ENCODE data around the gene ST6GAL1. TPM values are rescaled to one million over a fixed set of nuclear protein-coding genes. Genes with fewer than 3 reads are reported as not detected.

ST6GAL1 gene
- total RNA-seq, 2 experiments from 2014 or later: 84.6 to 99.2 TPM

- peak overlapping the region; percentile 45 for H3K27ac Mint-ChIP-seq
- ChIA-PET POLR2A (no interaction called here), CTCF (no interaction called here)
- peaks cover 5% of the 10 kb centered on the region for H3K9me3 Mint-ChIP-seq
- H3K27me3 Mint-ChIP-seq: no peaks in the 10 kb centered on the region
- H3K4me1 Mint-ChIP-seq (ENCODE audit: low read depth): peaks cover 66% of the 10 kb centered on the region
- intact Hi-C loops (cut with micrococcal nuclease): no loop called here
- no peak for TF ChIP-seq CTCF (IDR thresholded peaks at IDR 0.05)
- no peak for ATAC-seq
- peaks cover 71% of the 10 kb centered on the region for H3K36me3 Mint-ChIP-seq (ENCODE audit: low read depth)
- DNase-seq: no peak
- no peak overlapping the region for H3K4me3 Mint-ChIP-seq
Observed at GRCh38 chr3:187061748-187062147, 131.4 kb downstream of the ST6GAL1 start.

GRCh38 chr3:187062526-187063177 is 132.3 kb downstream of the ST6GAL1 start:
- TF ChIP-seq CTCF (IDR thresholded peaks at IDR 0.05): no peak
- ChIA-PET CTCF (interaction anchor here (1.0 to 1.4 kb wide), 3 partner anchors 36 to 102 kb away, joined by 3 to 5 read pairs (median 4); partner anchors contain the start of gene RPL39L), POLR2A (interaction anchor here (1.5 kb wide), 1 partner anchor 35 kb away, joined by 4 read pairs; no protein-coding TSS in a partner anchor)
- no peak for DNase-seq
- Mint-ChIP-seq H3K4me1 (ENCODE audit: low read depth) (peaks cover 69% of the 10 kb centered on the region), H3K9me3 (no peaks in the 10 kb centered on the region), H3K36me3 (ENCODE audit: low read depth) (peaks cover 68% of the 10 kb centered on the region), H3K4me3 (no peak overlapping the region), H3K27me3 (no peaks in the 10 kb centered on the region), H3K27ac (peak overlapping the region; percentile 67)
- intact Hi-C loops (cut with micrococcal nuclease): no loop called here
- ATAC-seq: no peak

- ChIA-PET CTCF (interaction anchor here (1.0 to 1.4 kb wide), 4 partner anchors 36 to 216 kb away, joined by 3 to 5 read pairs (median 4); partner anchors contain the start of gene RPL39L), POLR2A (interaction anchor here (1.5 kb wide), 2 partner anchors 32 to 36 kb away, joined by 3 to 4 read pairs; no protein-coding TSS in a partner anchor)
- H3K27me3 Mint-ChIP-seq: no peaks in the 10 kb centered on the region
- TF ChIP-seq CTCF (IDR thresholded peaks at IDR 0.05): no peak
- no peaks in the 10 kb centered on the region for H3K9me3 Mint-ChIP-seq
- DNase-seq: no peak
- peak; percentile 46 for ATAC-seq
- peaks cover 68% of the 10 kb centered on the region for H3K36me3 Mint-ChIP-seq (ENCODE audit: low read depth)
- peaks cover 69% of the 10 kb centered on the region for H3K4me1 Mint-ChIP-seq (ENCODE audit: low read depth)
- intact Hi-C loops (cut with micrococcal nuclease): no loop called here
- H3K4me3 Mint-ChIP-seq: no peak overlapping the region
- peak overlapping the region; percentile 67 for H3K27ac Mint-ChIP-seq
Observed at GRCh38 chr3:187063286-187064121, 133.2 kb downstream of the ST6GAL1 start.

- H3K27me3 Mint-ChIP-seq: no peaks in the 10 kb centered on the region
- CTCF ChIA-PET: interaction anchor here (1.0 to 2.5 kb wide), 5 partner anchors 15 to 217 kb away, joined by 3 to 14 read pairs (median 3); partner anchors contain the start of gene RPL39L
- DNase-seq (no peak), ATAC-seq (no peak)
- POLR2A ChIA-PET: interaction anchor here (0.9 to 1.5 kb wide), 4 partner anchors 21 to 215 kb away, joined by 3 to 5 read pairs (median 3); no protein-coding TSS in a partner anchor
- intact Hi-C loops (cut with micrococcal nuclease): no loop called here
- peak overlapping the region; percentile 67 for H3K27ac Mint-ChIP-seq
- peaks cover 64% of the 10 kb centered on the region for H3K4me1 Mint-ChIP-seq (ENCODE audit: low read depth)
- H3K9me3 Mint-ChIP-seq: peaks cover 2% of the 10 kb centered on the region
- peaks cover 67% of the 10 kb centered on the region for H3K36me3 Mint-ChIP-seq (ENCODE audit: low read depth)
- no peak overlapping the region for H3K4me3 Mint-ChIP-seq
- TF ChIP-seq CTCF (IDR thresholded peaks at IDR 0.05): no peak
Observed at GRCh38 chr3:187064210-187065115, 134.1 kb downstream of the ST6GAL1 start.

All from activated CD8-positive, alpha-beta T cell treated with anti-CD3 and anti-CD28 coated beads for 36 hours (primary cell).